MCF 10A (cell line): Measurements from ENCODE around the gene SENP3. TPM values are rescaled to one million over a fixed set of nuclear protein-coding genes. Genes with fewer than 3 reads are reported as not detected.

Experiments
- BruUV-seq: library from RNA; stranded (reverse); fragments of 400-500 nt; replicated peaks from 2 replicates; lab custom pipeline; 2021; lab: Mats Ljungman, UMichigan
- CTCF ChIA-PET: fragments of 300-600 bp; sonication (Branson Sonifier 250); formaldehyde crosslinking; extraction: SDS; loops from one replicate; lab custom pipeline; 2021; ENCODE audit warnings: antibody characterized with exemption, inconsistent platforms; lab: Yijun Ruan, JAX
- POLR2A ChIA-PET: fragments of 300-600, 350-650 bp; sonication (Branson Sonifier 250); formaldehyde crosslinking; extraction: SDS; loops from one replicate; lab custom pipeline; 2020; ENCODE audit warnings: antibody characterized with exemption, inconsistent platforms; lab: Yijun Ruan, JAX
- DNase-seq: peaks from one replicate; pipeline ENCODE4 v3.0.0-alpha.2; 2018; ENCODE audit not compliant: unreplicated experiment
- H3K27ac Mint-ChIP-seq: one replicate; pipeline ENCODE4 v1.8.0; 2022; ENCODE audit warnings: mild to moderate bottlenecking, low read depth, mixed read lengths; ENCODE audit not compliant: unreplicated experiment
- H3K27me3 Mint-ChIP-seq: one replicate; pipeline ENCODE4 v1.8.0; 2022; ENCODE audit warnings: mixed read lengths; ENCODE audit not compliant: insufficient read depth, unreplicated experiment
- H3K36me3 Mint-ChIP-seq: one replicate; pipeline ENCODE4 v1.8.0; 2022; ENCODE audit warnings: mild to moderate bottlenecking, moderate library complexity, mixed read lengths; ENCODE audit not compliant: insufficient read depth, unreplicated experiment
- H3K4me1 Mint-ChIP-seq: one replicate; pipeline ENCODE4 v1.8.0; 2022; ENCODE audit warnings: mixed read lengths; ENCODE audit not compliant: insufficient read depth, unreplicated experiment
- H3K4me3 Mint-ChIP-seq: one replicate; pipeline ENCODE4 v1.8.0; 2022; ENCODE audit warnings: mild to moderate bottlenecking, moderate library complexity, mixed read lengths; ENCODE audit not compliant: unreplicated experiment
- H3K9me3 Mint-ChIP-seq: one replicate; pipeline ENCODE4 v1.8.0; 2022; ENCODE audit warnings: mixed read lengths; ENCODE audit not compliant: unreplicated experiment
- CTCF ChIP-seq: fragments of 200-600 bp; IDR thresholded peaks from one replicate; pipeline ENCODE4 v1.8.0; 2022; ENCODE audit warnings: antibody characterized with exemption, mild to moderate bottlenecking; ENCODE audit not compliant: unreplicated experiment
- intact Hi-C: fragments of 100-400 bp; cut with micrococcal nuclease; formaldehyde crosslinking; loops from 2 replicates; pipeline ENCODE4 v1.14.1; 2022
- total RNA-seq: library from RNA; stranded (reverse); gene quantifications from 2 replicates; pipeline ENCODE4 v1.2.3, GENCODE V29; 2022

Gene SENP3
- total RNA-seq, 1 experiment from 2014 or later, result 67.3 TPM

GRCh38 chr17:7530023-7530900 is 31.5 kb upstream of the SENP3 start:
- POLR2A ChIA-PET, result interaction anchor here (0.7 to 1.5 kb wide), 3 partner anchors 8 to 46 kb away, joined by 3 to 5 read pairs (median 4); no protein-coding TSS in a partner anchor
- no peak overlapping the region for H3K4me3 Mint-ChIP-seq
- BruUV-seq, result no TSS peak

GRCh38 chr17:7538050-7538449 is 23.7 kb upstream of the SENP3 start:
- no TSS peak for BruUV-seq
- POLR2A ChIA-PET, result no interaction called here
- no peaks in the 10 kb centered on the region for H3K4me1 Mint-ChIP-seq
- no peak for TF ChIP-seq CTCF
- intact Hi-C loops, result no loop called here
- CTCF ChIA-PET, result interaction anchor here (0.6 to 0.7 kb wide), 2 partner anchors 20 to 23 kb away, joined by 3 read pairs; partner anchors contain the start of genes SENP3 and TNFSF13
- H3K9me3 Mint-ChIP-seq, result peaks cover 7% of the 10 kb centered on the region
- peaks cover 5% of the 10 kb centered on the region for H3K27me3 Mint-ChIP-seq
- H3K27ac Mint-ChIP-seq, result no peak overlapping the region
- H3K4me3 Mint-ChIP-seq, result no peak overlapping the region
- no peak for DNase-seq
- no peaks in the 10 kb centered on the region for H3K36me3 Mint-ChIP-seq

More at GRCh38 chr17:7530023-7530900, 31.5 kb upstream of the SENP3 start:
- Mint-ChIP-seq H3K36me3 (no peaks in the 10 kb centered on the region), H3K9me3 (peaks cover 8% of the 10 kb centered on the region), H3K27ac (no peak overlapping the region), H3K4me1 (no peaks in the 10 kb centered on the region), H3K27me3 (no peaks in the 10 kb centered on the region)
- no peak for TF ChIP-seq CTCF
- intact Hi-C loops, result no loop called here
- CTCF ChIA-PET, result interaction anchor here (0.8 to 1.0 kb wide), 3 partner anchors 16 to 150 kb away, joined by 3 to 4 read pairs (median 3); no protein-coding TSS in a partner anchor
- DNase-seq, result no peak

GRCh38 chr17:7538891-7539545 is 22.7 kb upstream of the SENP3 start:
- BruUV-seq, result no TSS peak
- ChIA-PET CTCF (interaction anchor here (0.6 to 0.7 kb wide), 2 partner anchors 18 to 19 kb away, joined by 3 read pairs; partner anchors contain the start of gene TNFSF13), POLR2A (interaction anchor here (0.7 kb wide), 1 partner anchor 17 kb away, joined by 3 read pairs; no protein-coding TSS in a partner anchor)
- H3K4me1 Mint-ChIP-seq, result no peaks in the 10 kb centered on the region
- intact Hi-C loops, result no loop called here
- peaks cover 14% of the 10 kb centered on the region for H3K27me3 Mint-ChIP-seq
- no peak for DNase-seq
- no peak overlapping the region for H3K27ac Mint-ChIP-seq
- H3K4me3 Mint-ChIP-seq, result no peak overlapping the region
- H3K9me3 Mint-ChIP-seq, result peaks cover 7% of the 10 kb centered on the region
- H3K36me3 Mint-ChIP-seq, result no peaks in the 10 kb centered on the region
- no peak for TF ChIP-seq CTCF
